Measurements from ENCODE around the gene MMAB. TPM values are rescaled to one million over a fixed set of nuclear protein-coding genes. Genes with fewer than 3 reads are reported as not detected.

MMAB gene
- total RNA-seq, 1 experiment from 2014 or later, result 83.0 TPM

DNA sequence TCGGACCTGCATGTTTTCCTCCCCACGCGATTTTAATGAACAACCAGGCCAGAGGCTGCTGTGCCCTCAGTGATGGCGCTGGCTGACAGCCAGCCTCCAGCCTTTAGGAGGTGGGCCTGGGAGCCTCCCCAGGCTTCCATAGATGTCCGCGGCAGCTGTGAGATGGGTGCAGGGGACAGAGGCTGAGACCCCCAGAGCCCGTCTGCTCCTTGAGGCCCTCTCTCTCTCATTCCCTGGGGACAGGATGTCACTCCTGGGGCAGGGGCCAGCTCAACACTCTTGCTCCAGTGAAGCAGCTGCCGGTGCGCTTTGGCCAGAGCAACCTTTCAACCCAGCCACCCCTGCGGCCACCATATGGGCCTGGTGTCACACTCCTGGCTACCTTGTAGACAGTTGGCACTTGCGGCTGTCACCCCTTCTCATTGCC is 25.1 kb upstream of the MMAB start:
- no peak for ATAC-seq
- H3F3A ChIP-seq (ENCODE audit: low read length, unreplicated experiment), result no peaks in the 10 kb centered on the region
- no peak for DNase-seq
- TF ChIP-seq, protein P1, sequence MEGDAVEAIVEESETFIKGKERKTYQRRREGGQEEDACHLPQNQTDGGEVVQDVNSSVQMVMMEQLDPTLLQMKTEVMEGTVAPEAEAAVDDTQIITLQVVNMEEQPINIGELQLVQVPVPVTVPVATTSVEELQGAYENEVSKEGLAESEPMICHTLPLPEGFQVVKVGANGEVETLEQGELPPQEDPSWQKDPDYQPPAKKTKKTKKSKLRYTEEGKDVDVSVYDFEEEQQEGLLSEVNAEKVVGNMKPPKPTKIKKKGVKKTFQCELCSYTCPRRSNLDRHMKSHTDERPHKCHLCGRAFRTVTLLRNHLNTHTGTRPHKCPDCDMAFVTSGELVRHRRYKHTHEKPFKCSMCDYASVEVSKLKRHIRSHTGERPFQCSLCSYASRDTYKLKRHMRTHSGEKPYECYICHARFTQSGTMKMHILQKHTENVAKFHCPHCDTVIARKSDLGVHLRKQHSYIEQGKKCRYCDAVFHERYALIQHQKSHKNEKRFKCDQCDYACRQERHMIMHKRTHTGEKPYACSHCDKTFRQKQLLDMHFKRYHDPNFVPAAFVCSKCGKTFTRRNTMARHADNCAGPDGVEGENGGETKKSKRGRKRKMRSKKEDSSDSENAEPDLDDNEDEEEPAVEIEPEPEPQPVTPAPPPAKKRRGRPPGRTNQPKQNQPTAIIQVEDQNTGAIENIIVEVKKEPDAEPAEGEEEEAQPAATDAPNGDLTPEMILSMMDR (conservative IDR thresholded peaks at IDR 0.05; ENCODE audit: low read depth, low read length), result no peak
- TF ChIP-seq EZH2phosphoT487 (IDR thresholded peaks at IDR 0.05; ENCODE audit: borderline replicate concordance, low read length) (no peak), EZH2 (IDR thresholded peaks at IDR 0.05; ENCODE audit: low read length, unreplicated experiment) (no peak)
- ChIA-PET CTCF (interaction anchor here (1.0 to 1.6 kb wide), 8 partner anchors 15 to 247 kb away, joined by 3 to 28 read pairs (median 6); partner anchors contain the start of gene FAM222A), POLR2A (ENCODE audit: unreplicated experiment) (no interaction called here)
- H3K4me3 ChIP-seq (ENCODE audit: low read length), result no peak overlapping the region
- intact Hi-C loops (cut with micrococcal nuclease), result no loop called here
- H3K9me2 ChIP-seq (replicated peaks; ENCODE audit: low read length), result no peaks in the 10 kb centered on the region
- H3K9me3 ChIP-seq (ENCODE audit: low read length), result no peaks in the 10 kb centered on the region
- H3K36me3 ChIP-seq (ENCODE audit: low read depth, low read length), result no peaks in the 10 kb centered on the region
- H3K79me2 ChIP-seq (ENCODE audit: low read length), result no peaks in the 10 kb centered on the region
- H3K27ac ChIP-seq (ENCODE audit: low read length), result no peak overlapping the region
- no peak overlapping the region for H3K9ac ChIP-seq (ENCODE audit: low read length)
- H2AFZ ChIP-seq (ENCODE audit: low read length), result no peak overlapping the region
- no TSS peak for BruUV-seq (replicated peaks)
- H4K20me1 ChIP-seq (ENCODE audit: low read length), result no peaks in the 10 kb centered on the region
- H3K4me2 ChIP-seq (ENCODE audit: low read length), result no peak overlapping the region
- H3K27me3 ChIP-seq (ENCODE audit: low read length), result no peaks in the 10 kb centered on the region
- H3K4me1 ChIP-seq (ENCODE audit: insufficient read depth, low read length), result no peaks in the 10 kb centered on the region

DNA sequence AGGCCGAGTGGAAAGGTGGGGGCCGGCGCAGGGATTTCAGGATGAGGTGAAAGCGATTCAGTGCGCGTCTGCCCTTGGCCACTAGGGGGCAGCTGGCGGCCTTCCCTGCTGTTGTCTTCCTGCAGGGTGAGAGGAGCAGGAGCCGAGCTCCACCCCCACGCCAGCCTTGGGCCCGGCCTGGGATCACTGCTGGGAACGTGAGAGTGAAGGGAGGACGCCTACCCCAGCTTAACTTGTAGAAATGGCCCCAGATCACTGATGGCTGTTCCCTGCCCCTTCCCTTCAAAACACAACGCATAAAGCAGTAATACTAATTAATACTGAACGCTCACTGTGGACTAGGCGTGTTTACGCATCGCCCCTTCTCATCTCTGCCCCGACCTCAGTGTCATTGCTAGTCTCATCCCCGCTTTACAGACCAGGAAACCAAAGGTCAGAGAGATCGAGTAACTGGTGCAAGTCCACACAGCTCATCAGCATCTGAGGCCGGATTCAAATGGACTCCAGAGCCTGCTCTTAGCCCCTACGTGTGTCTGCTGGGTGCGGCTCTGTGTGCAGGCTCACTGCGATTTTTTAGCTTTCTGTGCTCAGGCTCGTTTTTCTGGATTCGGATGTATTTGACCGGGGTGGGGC is 24.6 kb upstream of the MMAB start:
- Histone ChIP-seq H3K27me3 (ENCODE audit: low read length) (no peaks in the 10 kb centered on the region), H2AFZ (ENCODE audit: low read length) (no peak overlapping the region; the same call in 1 of the 2 replicates), H3K36me3 (ENCODE audit: low read depth, low read length) (no peaks in the 10 kb centered on the region), H3K9me2 (replicated peaks; ENCODE audit: low read length) (no peaks in the 10 kb centered on the region), H3K4me1 (ENCODE audit: insufficient read depth, low read length) (no peaks in the 10 kb centered on the region), H3K27ac (ENCODE audit: low read length) (no peak overlapping the region), H3K9ac (ENCODE audit: low read length) (no peak overlapping the region), H3K9me3 (ENCODE audit: low read length) (no peaks in the 10 kb centered on the region), H3K4me2 (ENCODE audit: low read length) (0 out of 2 replicates have a peak overlapping the region, but pooled peaks have one; percentile 23), H4K20me1 (ENCODE audit: low read length) (no peaks in the 10 kb centered on the region), H3K4me3 (ENCODE audit: low read length) (no peak overlapping the region), H3K79me2 (ENCODE audit: low read length) (no peaks in the 10 kb centered on the region), H3F3A (ENCODE audit: low read length, unreplicated experiment) (no peaks in the 10 kb centered on the region)
- intact Hi-C loops (cut with micrococcal nuclease), result loop anchor here (1.0 kb wide), 2 partner anchors 116 to 177 kb away; no protein-coding TSS in a partner anchor
- peak; percentile 91 for DNase-seq
- ATAC-seq, result peak; percentile 98
- BruUV-seq (replicated peaks), result TSS peak; percentile 27
- TF ChIP-seq, protein P1 (conservative IDR thresholded peaks at IDR 0.05; ENCODE audit: low read depth, low read length), result peak; percentile 98
- no peak for TF ChIP-seq EZH2 (IDR thresholded peaks at IDR 0.05; ENCODE audit: low read length, unreplicated experiment)
- ChIA-PET CTCF (interaction anchor here (1.0 to 1.6 kb wide), 8 partner anchors 15 to 247 kb away, joined by 3 to 28 read pairs (median 6); partner anchors contain the start of gene FAM222A), POLR2A (ENCODE audit: unreplicated experiment) (interaction anchor here (0.7 kb wide), 1 partner anchor 174 kb away, joined by 4 read pairs; no protein-coding TSS in a partner anchor)

DNA sequence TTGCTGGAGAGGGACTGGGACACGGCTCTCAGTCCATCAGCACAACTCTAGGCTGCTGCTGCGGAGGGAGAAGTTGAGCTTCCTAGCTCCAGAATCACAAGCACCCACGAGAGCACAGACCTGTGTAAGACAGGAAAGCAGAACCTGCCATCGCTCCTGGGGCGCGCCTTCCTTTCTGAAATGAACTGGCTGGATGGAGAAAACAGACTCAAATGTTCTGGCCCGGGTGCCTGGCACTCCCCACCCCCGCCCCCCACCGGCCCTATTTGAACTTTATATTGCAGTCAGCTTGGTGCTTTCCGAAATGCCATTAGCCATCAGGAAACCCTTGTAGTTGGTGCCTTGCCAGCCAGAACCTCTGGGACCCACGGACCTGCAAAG is 24.1 kb upstream of the MMAB start:
- intact Hi-C loops (cut with micrococcal nuclease), result loop anchor here (1.0 kb wide), 2 partner anchors 117 to 178 kb away; no protein-coding TSS in a partner anchor
- Histone ChIP-seq H4K20me1 (ENCODE audit: low read length) (no peaks in the 10 kb centered on the region), H3K27me3 (ENCODE audit: low read length) (no peaks in the 10 kb centered on the region), H3K27ac (ENCODE audit: low read length) (no peak overlapping the region), H3K9ac (ENCODE audit: low read length) (no peak overlapping the region), H3F3A (ENCODE audit: low read length, unreplicated experiment) (no peaks in the 10 kb centered on the region), H3K4me2 (ENCODE audit: low read length) (0 out of 2 replicates have a peak overlapping the region, but pooled peaks have one; percentile 23), H2AFZ (ENCODE audit: low read length) (no peak overlapping the region), H3K9me3 (ENCODE audit: low read length) (no peaks in the 10 kb centered on the region), H3K9me2 (replicated peaks; ENCODE audit: low read length) (no peaks in the 10 kb centered on the region), H3K36me3 (ENCODE audit: low read depth, low read length) (no peaks in the 10 kb centered on the region), H3K79me2 (ENCODE audit: low read length) (no peaks in the 10 kb centered on the region), H3K4me1 (ENCODE audit: insufficient read depth, low read length) (no peaks in the 10 kb centered on the region), H3K4me3 (ENCODE audit: low read length) (no peak overlapping the region)
- ChIA-PET CTCF (interaction anchor here (0.5 to 1.6 kb wide), 9 partner anchors 16 to 248 kb away, joined by 3 to 28 read pairs (median 5); partner anchors contain the start of gene FAM222A), POLR2A (ENCODE audit: unreplicated experiment) (interaction anchor here (0.7 kb wide), 1 partner anchor 175 kb away, joined by 4 read pairs; no protein-coding TSS in a partner anchor)
- BruUV-seq (replicated peaks), result no TSS peak
- DNase-seq (no peak), ATAC-seq (peak; percentile 3; the same call in 1 of the 2 replicates)
- TF ChIP-seq, protein P1 (conservative IDR thresholded peaks at IDR 0.05; ENCODE audit: low read depth, low read length), result no peak
- TF ChIP-seq EZH2 (IDR thresholded peaks at IDR 0.05; ENCODE audit: low read length, unreplicated experiment), result no peak
- TF ChIP-seq EZH2phosphoT487 (IDR thresholded peaks at IDR 0.05; ENCODE audit: borderline replicate concordance, low read length), result no peak
